ENCODE measurements around the gene MYO18A.

GRCh38 chr17:29045734-29046472, 134.3 kb downstream of the MYO18A start:
- TF ChIP-seq, protein P1, sequence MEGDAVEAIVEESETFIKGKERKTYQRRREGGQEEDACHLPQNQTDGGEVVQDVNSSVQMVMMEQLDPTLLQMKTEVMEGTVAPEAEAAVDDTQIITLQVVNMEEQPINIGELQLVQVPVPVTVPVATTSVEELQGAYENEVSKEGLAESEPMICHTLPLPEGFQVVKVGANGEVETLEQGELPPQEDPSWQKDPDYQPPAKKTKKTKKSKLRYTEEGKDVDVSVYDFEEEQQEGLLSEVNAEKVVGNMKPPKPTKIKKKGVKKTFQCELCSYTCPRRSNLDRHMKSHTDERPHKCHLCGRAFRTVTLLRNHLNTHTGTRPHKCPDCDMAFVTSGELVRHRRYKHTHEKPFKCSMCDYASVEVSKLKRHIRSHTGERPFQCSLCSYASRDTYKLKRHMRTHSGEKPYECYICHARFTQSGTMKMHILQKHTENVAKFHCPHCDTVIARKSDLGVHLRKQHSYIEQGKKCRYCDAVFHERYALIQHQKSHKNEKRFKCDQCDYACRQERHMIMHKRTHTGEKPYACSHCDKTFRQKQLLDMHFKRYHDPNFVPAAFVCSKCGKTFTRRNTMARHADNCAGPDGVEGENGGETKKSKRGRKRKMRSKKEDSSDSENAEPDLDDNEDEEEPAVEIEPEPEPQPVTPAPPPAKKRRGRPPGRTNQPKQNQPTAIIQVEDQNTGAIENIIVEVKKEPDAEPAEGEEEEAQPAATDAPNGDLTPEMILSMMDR (IDR thresholded peaks at IDR 0.05; ENCODE audit: borderline replicate concordance, extremely low read depth, low read length, poor library complexity, severe bottlenecking): no peak
- no peak for TF ChIP-seq EZH2 (IDR thresholded peaks at IDR 0.05; ENCODE audit: borderline replicate concordance, low read depth, low read length, severe bottlenecking)

Data from DND-41 (cell line).